PC-3 (cell line): ENCODE results near the gene TFAP2A. TPM values are rescaled to one million over a fixed set of nuclear protein-coding genes. Genes with fewer than 3 reads are reported as not detected.
A peak's percentile ranks its signal among the peaks of the same experiment; 100 is the strongest.

Experiments
- ATAC-seq: fragments of 200-7000 bp; cut with Tn5 transposase; 2 replicates; pipeline ENCODE4 v1.9.1; 2020; ENCODE audit warnings: mild to moderate bottlenecking, moderate library complexity
- BruUV-seq: library from RNA; stranded (reverse); fragments of 400-500 nt; replicated peaks from 2 replicates; lab custom pipeline; 2021; lab: Mats Ljungman, UMichigan
- CTCF ChIA-PET: fragments of 300-600 bp; sonication (Branson Sonifier 250); formaldehyde crosslinking; loops from one replicate; lab custom pipeline; 2022; ENCODE audit warnings: antibody characterized with exemption; lab: Charles Lee
- POLR2A ChIA-PET: fragments of 300-600 bp; sonication (Branson Sonifier 250); formaldehyde crosslinking; loops from one replicate; lab custom pipeline; 2022; ENCODE audit warnings: antibody characterized with exemption; ENCODE audit not compliant: unreplicated experiment; lab: Charles Lee
- DNase-seq: peaks from one replicate; pipeline ENCODE4 v3.0.0-alpha.2; 2015
- H2AFZ ChIP-seq: fragments of 300-600 bp; sonication (generic); 2 replicates; pipeline ENCODE4 v1.6.0; 2016; ENCODE audit warnings: antibody characterized with exemption, low read length
- H3F3A ChIP-seq: fragments of 300-600 bp; sonication (generic); one replicate; pipeline ENCODE4 v1.6.0; 2017; ENCODE audit warnings: antibody characterized with exemption, low read length, control low read depth, mild to moderate bottlenecking; ENCODE audit not compliant: unreplicated experiment
- H3K27ac ChIP-seq: fragments of 300-600 bp; sonication (generic); 2 replicates; pipeline ENCODE4 v1.5.1; 2016; ENCODE audit warnings: mild to moderate bottlenecking, low read length
- H3K27me3 ChIP-seq: fragments of 300-600 bp; sonication (generic); 2 replicates; pipeline ENCODE4 v1.6.1; 2016; ENCODE audit warnings: low read length, mixed read lengths
- H3K36me3 ChIP-seq: fragments of 300-600 bp; sonication (generic); 2 replicates; pipeline ENCODE4 v1.6.1; 2016; ENCODE audit warnings: low read depth, mixed run types, low read length, mixed read lengths
- H3K4me1 ChIP-seq: fragments of 300-600 bp; sonication (generic); 2 replicates; pipeline ENCODE4 v1.5.1; 2016; ENCODE audit warnings: low read length; ENCODE audit not compliant: insufficient read depth
- H3K4me2 ChIP-seq: fragments of 300-600 bp; sonication (generic); 2 replicates; pipeline ENCODE4 v1.6.0; 2016; ENCODE audit warnings: low read length
- H3K4me3 ChIP-seq: fragments of 300-600 bp; sonication (generic); 2 replicates; pipeline ENCODE4 v1.5.1; 2016; ENCODE audit warnings: mild to moderate bottlenecking, low read length, mixed read lengths
- H3K79me2 ChIP-seq: fragments of 300-600 bp; sonication (generic); 2 replicates; pipeline ENCODE4 v1.6.1; 2017; ENCODE audit warnings: low read length, mixed read lengths
- H3K9ac ChIP-seq: fragments of 300-600 bp; sonication (generic); 2 replicates; pipeline ENCODE4 v1.6.0; 2016; ENCODE audit warnings: mild to moderate bottlenecking, low read length
- H3K9me2 ChIP-seq: fragments of 300-600 bp; sonication (generic); replicated peaks from 2 replicates; pipeline ENCODE4 v1.6.1; 2016; ENCODE audit warnings: mixed run types, low read length, mixed read lengths
- H3K9me3 ChIP-seq: fragments of 300-600 bp; sonication (generic); 2 replicates; pipeline ENCODE4 v1.6.1; 2016; ENCODE audit warnings: low read length, mixed read lengths
- H4K20me1 ChIP-seq: fragments of 300-600 bp; sonication (generic); 2 replicates; pipeline ENCODE4 v1.6.1; 2016; ENCODE audit warnings: low read length, mixed read lengths
- EZH2 ChIP-seq: fragments of 300-600 bp; sonication (generic); IDR thresholded peaks from one replicate; pipeline ENCODE4 v1.6.1; 2017; ENCODE audit warnings: antibody characterized with exemption, mild to moderate bottlenecking, low read length; ENCODE audit not compliant: unreplicated experiment
- EZH2phosphoT487 ChIP-seq: fragments of 300-600 bp; sonication (generic); IDR thresholded peaks from 2 replicates; pipeline ENCODE4 v1.6.1; 2018; ENCODE audit warnings: mild to moderate bottlenecking, antibody characterized with exemption, low read length, borderline replicate concordance
- intact Hi-C: fragments of 100-400 bp; cut with micrococcal nuclease; formaldehyde crosslinking; loops from 2 replicates; pipeline ENCODE4 v1.9.0; 2023
- total RNA-seq: library from RNA; depleted of rRNA; stranded (reverse); fragments of >200 nt; gene quantifications from 2 replicates; pipeline ENCODE4 v1.2.3, GENCODE V29; 2014
- TF ChIP-seq, protein P1 (sequence below): fragments of 300-600 bp; sonication (generic); conservative IDR thresholded peaks from 2 replicates; pipeline ENCODE4 v1.5.1; 2017; ENCODE audit warnings: antibody characterized with exemption, low read depth, mild to moderate bottlenecking, low read length

Gene TFAP2A
- total RNA-seq, 1 experiment from 2014 or later: 29.4 TPM

DNA sequence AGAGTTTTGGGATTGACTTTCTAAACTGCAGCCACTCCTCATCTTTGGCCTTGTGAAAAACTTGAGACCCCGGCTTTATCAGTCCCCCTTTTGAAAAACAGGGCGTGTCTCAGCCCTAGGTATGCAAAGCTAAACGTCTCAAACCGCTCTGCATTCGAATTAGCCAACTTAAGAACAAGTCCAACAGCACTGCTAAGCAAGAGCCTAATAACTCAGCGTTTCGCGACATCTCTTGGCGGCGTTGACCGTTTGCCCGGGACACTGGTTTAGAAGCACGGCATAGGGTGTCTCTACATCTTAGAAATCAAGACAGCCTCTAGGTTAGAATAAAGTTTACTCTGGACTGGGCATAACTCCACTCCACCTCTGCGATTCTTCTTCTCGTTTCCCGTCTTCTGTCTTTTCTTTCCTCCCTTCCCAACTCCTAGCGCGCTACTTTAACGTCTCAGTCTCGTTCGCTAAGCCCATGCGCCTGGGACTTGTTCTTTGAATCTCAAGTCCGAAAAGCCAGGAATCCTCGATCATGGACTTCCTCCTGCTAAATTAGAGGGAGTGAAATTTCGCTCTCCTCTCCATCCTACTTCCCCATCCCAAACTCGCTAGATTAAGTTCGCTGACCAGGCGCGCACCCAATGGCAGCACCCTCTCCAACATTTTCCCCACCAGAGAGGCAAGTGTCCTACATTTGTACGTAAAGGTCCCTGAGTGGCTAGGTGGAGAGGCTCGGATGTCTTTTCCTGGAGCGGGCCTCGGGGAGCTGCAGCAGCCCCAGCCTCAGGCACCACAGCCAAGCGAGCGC is 10.5 kb upstream of the TFAP2A start:
- no peak for DNase-seq
- no peak overlapping the region for H3K27ac ChIP-seq
- H3K4me3 ChIP-seq: no peak overlapping the region
- TF ChIP-seq EZH2 (no peak), EZH2phosphoT487 (no peak)
- TF ChIP-seq, protein P1, sequence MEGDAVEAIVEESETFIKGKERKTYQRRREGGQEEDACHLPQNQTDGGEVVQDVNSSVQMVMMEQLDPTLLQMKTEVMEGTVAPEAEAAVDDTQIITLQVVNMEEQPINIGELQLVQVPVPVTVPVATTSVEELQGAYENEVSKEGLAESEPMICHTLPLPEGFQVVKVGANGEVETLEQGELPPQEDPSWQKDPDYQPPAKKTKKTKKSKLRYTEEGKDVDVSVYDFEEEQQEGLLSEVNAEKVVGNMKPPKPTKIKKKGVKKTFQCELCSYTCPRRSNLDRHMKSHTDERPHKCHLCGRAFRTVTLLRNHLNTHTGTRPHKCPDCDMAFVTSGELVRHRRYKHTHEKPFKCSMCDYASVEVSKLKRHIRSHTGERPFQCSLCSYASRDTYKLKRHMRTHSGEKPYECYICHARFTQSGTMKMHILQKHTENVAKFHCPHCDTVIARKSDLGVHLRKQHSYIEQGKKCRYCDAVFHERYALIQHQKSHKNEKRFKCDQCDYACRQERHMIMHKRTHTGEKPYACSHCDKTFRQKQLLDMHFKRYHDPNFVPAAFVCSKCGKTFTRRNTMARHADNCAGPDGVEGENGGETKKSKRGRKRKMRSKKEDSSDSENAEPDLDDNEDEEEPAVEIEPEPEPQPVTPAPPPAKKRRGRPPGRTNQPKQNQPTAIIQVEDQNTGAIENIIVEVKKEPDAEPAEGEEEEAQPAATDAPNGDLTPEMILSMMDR: no peak
- peaks cover 15% of the 10 kb centered on the region for H3K4me1 ChIP-seq
- intact Hi-C loops: no loop called here
- no peaks in the 10 kb centered on the region for H3F3A ChIP-seq
- ChIA-PET POLR2A (no interaction called here), CTCF (interaction anchor here (0.6 kb wide), 1 partner anchor 10 kb away, joined by 4 read pairs; no protein-coding TSS in a partner anchor)
- no peaks in the 10 kb centered on the region for H3K27me3 ChIP-seq
- H4K20me1 ChIP-seq: no peaks in the 10 kb centered on the region
- H3K9ac ChIP-seq: no peak overlapping the region
- no peak for ATAC-seq
- H3K9me2 ChIP-seq: no peaks in the 10 kb centered on the region
- H3K4me2 ChIP-seq: no peak overlapping the region
- H3K36me3 ChIP-seq: no peaks in the 10 kb centered on the region
- H3K79me2 ChIP-seq: no peaks in the 10 kb centered on the region
- no peaks in the 10 kb centered on the region for H3K9me3 ChIP-seq
- no peak overlapping the region for H2AFZ ChIP-seq
- BruUV-seq: no TSS peak

DNA sequence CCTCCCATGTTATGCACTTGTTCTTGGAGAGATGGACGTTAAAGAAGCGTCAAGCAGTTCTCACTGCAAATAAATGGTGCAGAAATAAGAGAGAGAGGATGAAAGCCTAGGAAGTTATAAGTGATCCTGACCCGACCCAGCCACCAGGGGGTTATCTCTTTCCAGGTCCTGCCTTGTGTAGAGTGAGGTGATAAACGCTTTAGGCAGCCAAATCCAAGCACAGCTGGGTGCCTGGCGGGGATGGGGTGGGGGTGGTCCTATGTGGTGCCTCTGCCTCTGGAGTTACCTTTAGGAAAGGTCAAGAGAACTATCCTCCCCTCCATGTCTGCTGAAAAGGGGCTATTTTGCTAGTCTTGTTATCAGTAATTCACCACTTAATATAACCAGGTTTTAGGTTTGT is 9.2 kb upstream of the TFAP2A start:
- H3K4me2 ChIP-seq: no peak overlapping the region
- no peaks in the 10 kb centered on the region for H3K79me2 ChIP-seq
- no peaks in the 10 kb centered on the region for H3K36me3 ChIP-seq
- no peak overlapping the region for H3K9ac ChIP-seq
- intact Hi-C loops: no loop called here
- no TSS peak for BruUV-seq
- no peaks in the 10 kb centered on the region for H4K20me1 ChIP-seq
- H3K9me2 ChIP-seq: no peaks in the 10 kb centered on the region
- POLR2A ChIA-PET: no interaction called here
- H3K27ac ChIP-seq: no peak overlapping the region
- H2AFZ ChIP-seq: no peak overlapping the region
- TF ChIP-seq EZH2 (no peak), EZH2phosphoT487 (no peak)
- TF ChIP-seq, protein P1: 0 out of 2 replicates have a peak, but pooled peaks have one; percentile 24
- no peaks in the 10 kb centered on the region for H3K9me3 ChIP-seq
- CTCF ChIA-PET: interaction anchor here (0.5 kb wide), 1 partner anchor 342 kb away, joined by 3 read pairs; no protein-coding TSS in a partner anchor
- ATAC-seq: no peak
- no peak for DNase-seq
- H3K4me3 ChIP-seq: no peak overlapping the region
- no peaks in the 10 kb centered on the region for H3F3A ChIP-seq
- H3K4me1 ChIP-seq: peaks cover 11% of the 10 kb centered on the region
- H3K27me3 ChIP-seq: no peaks in the 10 kb centered on the region

DNA sequence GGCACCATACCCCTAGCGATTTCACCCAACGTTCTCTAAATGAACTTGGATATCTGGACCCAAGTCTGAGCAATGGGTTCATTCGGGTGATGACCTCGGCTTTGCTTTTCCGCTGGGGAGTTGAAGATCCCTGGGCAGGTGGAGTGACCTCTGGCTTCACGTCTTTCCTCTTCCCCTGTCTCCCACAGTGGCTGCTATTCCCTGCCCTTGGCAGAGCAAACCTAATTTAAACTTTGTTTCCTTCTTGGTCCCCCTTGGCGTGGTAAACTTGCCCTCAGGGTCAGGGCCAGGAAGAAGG is 7.8 kb upstream of the TFAP2A start:
- DNase-seq (no peak), ATAC-seq (no peak)
- Histone ChIP-seq H3K9me3 (no peaks in the 10 kb centered on the region), H4K20me1 (no peaks in the 10 kb centered on the region), H3K9me2 (no peaks in the 10 kb centered on the region), H3K9ac (no peak overlapping the region), H3K36me3 (no peaks in the 10 kb centered on the region), H3K4me2 (no peak overlapping the region), H3K4me1 (peaks cover 23% of the 10 kb centered on the region), H3K27me3 (no peaks in the 10 kb centered on the region), H2AFZ (no peak overlapping the region), H3K4me3 (no peak overlapping the region), H3K79me2 (peaks cover 11% of the 10 kb centered on the region), H3K27ac (no peak overlapping the region), H3F3A (no peaks in the 10 kb centered on the region)
- CTCF ChIA-PET: interaction anchor here (0.6 kb wide), 1 partner anchor 42 kb away, joined by 3 read pairs; no protein-coding TSS in a partner anchor
- no TSS peak for BruUV-seq
- POLR2A ChIA-PET: no interaction called here
- intact Hi-C loops: no loop called here
- TF ChIP-seq EZH2 (no peak), EZH2phosphoT487 (no peak)
- TF ChIP-seq, protein P1: no peak
